GM21723 (cell line): Measurements from ENCODE around the gene PTPRE.

Source experiments
- ATAC-seq: cut with Tn5 transposase; IDR thresholded peaks from one replicate; pipeline ENCODE4 v1.9.1; 2021; ENCODE audit warnings: mild to moderate bottlenecking, moderate library complexity; ENCODE audit not compliant: unreplicated experiment

The PTPRE gene, protein sequence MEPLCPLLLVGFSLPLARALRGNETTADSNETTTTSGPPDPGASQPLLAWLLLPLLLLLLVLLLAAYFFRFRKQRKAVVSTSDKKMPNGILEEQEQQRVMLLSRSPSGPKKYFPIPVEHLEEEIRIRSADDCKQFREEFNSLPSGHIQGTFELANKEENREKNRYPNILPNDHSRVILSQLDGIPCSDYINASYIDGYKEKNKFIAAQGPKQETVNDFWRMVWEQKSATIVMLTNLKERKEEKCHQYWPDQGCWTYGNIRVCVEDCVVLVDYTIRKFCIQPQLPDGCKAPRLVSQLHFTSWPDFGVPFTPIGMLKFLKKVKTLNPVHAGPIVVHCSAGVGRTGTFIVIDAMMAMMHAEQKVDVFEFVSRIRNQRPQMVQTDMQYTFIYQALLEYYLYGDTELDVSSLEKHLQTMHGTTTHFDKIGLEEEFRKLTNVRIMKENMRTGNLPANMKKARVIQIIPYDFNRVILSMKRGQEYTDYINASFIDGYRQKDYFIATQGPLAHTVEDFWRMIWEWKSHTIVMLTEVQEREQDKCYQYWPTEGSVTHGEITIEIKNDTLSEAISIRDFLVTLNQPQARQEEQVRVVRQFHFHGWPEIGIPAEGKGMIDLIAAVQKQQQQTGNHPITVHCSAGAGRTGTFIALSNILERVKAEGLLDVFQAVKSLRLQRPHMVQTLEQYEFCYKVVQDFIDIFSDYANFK

GRCh38 chr10:127906548-127907377 lies at the start of gene PTPRE:
Gene PTPRE (plus strand): TSS chr10:127907103. CDS start chr10:128040882, 133,779 bp downstream.
- ATAC-seq, result peak; percentile 81

DNA sequence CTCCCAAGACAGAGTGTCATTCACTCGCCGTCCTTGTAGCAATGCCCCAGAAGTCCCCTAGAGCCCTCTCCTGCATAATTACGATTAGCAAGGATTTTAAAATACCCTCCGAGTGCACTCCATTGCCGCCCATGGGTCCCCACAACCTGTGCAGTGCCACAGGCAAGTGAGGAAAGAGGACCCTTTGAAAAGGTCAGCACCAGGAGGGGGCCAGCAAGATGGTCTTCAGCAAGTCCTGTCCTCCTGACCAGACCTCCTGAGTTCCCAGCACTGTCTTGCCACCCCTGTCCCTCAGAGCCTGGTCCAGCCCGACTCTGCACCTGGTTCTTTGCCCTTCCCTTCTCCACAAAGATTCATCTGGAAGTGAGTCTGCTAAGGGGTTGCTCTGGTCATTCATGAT lies 46.3 kb upstream of the PTPRE start:
- ATAC-seq, result no peak

- no peak for ATAC-seq
Measured at GRCh38 chr10:127863231-127863825, 43.6 kb upstream of the PTPRE start.

DNA sequence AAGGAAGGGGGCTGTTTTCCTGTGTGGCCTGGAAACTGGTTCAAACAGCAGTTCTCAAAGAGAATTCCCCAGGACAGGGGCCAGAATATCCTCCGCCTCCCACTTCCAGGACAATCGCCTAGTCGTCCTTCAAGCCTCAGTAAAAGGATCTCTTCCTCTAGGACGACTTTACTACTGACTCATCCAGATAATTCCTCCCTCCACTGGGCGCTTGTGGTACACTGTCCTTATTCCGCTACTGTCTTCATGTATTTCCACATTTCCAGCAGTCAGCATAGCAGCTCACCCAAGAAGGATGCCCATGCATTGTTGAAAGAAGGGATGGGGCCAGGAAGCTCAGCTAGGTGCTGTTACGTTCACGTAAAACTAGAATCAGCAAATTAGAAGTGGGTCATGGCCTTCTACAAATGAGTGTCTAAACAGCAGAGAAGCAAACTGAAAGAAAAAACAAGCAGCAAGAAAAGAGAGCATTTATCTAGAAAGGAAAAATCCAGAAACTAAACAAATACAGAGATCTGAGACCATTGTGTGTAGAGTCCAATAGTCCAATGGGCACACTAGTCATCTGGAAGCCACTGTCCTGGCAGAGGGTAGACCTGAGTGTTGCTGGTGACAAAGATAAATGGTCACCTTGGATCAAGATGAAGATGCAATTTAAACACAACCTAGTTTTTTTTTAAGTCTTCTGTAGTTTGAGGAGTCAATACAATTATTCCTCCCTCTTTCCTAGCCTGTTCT lies 40.5 kb upstream of the PTPRE start:
- no peak for ATAC-seq

DNA sequence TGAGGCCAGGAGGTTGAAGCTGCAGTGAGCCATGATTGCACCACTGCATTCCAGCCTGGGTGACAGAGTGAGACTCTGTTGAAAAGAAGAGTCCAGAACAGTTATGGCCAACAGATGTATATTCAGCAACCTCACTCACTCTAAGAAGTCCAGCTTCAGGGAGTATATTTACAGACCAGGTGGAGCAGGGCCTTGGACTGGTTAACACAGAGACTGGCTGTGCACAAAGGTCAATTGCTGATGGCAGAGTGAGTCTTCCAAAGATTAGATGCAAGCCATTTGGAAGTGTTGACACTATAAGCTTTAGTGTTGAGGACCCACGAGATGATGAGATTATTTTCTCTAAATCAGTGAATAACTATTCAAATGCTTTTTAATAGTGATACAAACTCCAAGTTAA lies 39.1 kb upstream of the PTPRE start:
- no peak for ATAC-seq

- ATAC-seq, result no peak
Measured at GRCh38 chr10:127869329-127869728, 37.6 kb upstream of the PTPRE start.

DNA sequence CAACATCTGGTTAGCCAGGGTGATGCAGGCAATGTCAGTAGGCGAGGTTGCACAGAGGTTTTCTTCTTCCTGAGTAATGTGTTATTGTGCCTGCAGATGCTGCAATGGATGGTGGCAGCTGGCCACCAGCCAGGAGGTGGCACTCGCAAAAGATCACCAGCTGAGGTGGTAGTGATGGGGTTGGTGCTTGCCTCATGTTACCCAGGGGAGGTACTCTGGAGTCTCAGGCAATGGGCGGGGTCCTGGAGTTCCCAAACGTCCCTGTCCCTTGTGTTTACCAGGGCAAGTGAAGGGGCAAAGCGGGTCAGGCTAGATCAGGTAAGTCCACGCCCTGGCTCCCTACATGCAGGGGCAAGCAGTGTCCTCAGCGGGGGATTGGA lies 35.3 kb upstream of the PTPRE start:
- no peak for ATAC-seq

GRCh38 chr10:127872011-127872761 lies 34.7 kb upstream of the PTPRE start:
- ATAC-seq, result no peak

- ATAC-seq, result no peak
Measured at GRCh38 chr10:127872871-127873600, 33.9 kb upstream of the PTPRE start.

DNA sequence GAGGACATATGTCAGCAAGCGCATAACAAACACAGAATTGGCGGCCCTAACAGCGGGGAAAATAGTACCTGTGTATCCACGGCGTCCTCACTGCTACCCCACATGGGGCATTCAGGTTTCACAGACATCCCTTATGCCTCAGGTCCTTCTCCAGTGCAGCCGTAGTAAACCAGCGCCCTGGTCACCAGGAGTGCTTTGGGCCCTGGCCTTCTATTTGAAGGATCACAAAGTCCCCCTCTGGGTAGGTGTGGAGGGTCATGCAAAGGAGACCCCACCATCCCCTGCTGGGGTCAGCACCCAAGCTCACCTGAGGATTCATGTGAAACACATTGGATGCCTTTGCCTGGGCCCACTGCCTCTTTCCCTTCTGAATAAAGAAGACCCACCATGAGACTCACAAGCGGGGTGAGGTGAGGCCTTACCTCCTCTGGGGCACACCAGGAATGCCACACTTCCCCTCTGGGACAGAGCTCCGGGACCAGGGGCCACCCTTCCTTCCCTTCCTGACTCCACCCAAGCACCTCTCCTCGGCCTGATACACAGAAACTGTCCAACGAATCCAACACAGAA lies 32.9 kb upstream of the PTPRE start:
- ATAC-seq, result no peak

DNA sequence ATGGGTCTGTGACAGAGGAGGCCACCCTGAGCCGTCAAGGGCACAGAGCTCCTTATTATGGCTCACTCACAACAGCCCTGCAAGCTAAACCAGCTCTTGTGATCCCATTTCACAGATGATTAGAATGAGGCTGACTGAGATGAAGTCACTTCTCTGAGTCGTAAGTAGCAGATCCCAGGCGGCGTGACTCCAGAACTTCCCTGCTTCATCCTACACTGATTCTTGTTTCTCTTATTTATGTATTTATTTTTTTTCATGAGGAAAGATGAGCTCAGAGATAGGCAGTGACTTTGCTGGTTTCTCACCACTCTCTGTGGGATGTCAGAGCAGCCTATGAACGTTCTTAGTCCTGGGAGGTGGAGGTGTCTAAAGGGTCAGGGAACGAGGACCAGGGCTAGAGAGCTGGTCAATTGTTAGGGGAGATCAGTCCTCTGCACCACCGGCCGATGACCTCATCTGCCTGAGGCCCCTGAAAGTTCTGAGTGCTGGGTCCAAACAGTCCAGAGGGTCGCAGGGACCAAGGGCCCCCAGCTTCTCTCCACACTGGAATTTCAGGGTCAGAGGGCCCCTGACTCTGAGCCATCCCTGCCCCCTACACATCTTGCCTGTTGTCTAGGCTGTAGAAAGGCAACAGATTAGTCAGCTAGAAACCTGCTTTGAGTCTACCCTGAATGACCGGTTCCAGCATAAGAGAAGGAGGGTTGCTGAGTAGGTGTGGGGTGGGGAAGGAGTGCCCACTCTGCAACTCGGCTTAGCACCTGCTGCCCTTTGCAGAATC lies 32.0 kb upstream of the PTPRE start:
- ATAC-seq, result no peak

DNA sequence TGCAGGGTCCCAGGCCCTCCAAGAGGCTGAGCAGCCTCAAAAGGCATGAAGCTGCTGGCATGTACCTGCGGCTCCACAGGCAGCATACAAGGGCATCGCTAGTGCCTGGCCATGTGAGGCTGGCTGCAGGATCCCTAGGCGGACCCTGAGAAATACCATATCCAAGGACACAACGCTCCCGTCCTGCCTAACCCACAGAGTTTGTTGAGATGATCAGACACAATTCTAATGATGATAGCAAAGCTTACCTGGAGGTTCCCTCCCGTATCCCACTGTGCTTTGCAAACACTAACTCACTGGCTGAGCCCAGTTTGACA lies 31.5 kb upstream of the PTPRE start:
- no peak for ATAC-seq

- ATAC-seq, result no peak
Measured at GRCh38 chr10:127875916-127876315, 31.0 kb upstream of the PTPRE start.

- no peak for ATAC-seq
Measured at GRCh38 chr10:127877116-127877515, 29.8 kb upstream of the PTPRE start.

DNA sequence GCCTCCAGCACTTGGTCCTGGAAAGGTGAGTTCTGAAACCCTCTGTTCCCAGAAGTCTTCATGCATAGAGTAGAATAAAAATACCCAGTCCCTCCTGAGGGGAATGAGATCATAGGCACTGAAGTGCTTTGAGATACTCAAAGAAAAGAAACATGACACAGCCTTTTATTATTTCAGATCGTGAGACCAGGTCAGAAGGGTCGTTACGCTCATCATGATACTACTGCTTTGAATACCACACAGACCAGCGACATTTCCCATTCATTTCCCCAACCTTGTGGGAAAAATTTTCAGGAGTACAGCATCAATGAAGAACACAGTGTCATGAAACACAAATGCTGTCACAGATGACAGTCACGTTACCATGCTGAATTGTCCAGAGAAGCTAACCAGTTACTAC lies 29.2 kb upstream of the PTPRE start:
- ATAC-seq, result no peak

GRCh38 chr10:127878475-127879055 lies 28.3 kb upstream of the PTPRE start:
- no peak for ATAC-seq

DNA sequence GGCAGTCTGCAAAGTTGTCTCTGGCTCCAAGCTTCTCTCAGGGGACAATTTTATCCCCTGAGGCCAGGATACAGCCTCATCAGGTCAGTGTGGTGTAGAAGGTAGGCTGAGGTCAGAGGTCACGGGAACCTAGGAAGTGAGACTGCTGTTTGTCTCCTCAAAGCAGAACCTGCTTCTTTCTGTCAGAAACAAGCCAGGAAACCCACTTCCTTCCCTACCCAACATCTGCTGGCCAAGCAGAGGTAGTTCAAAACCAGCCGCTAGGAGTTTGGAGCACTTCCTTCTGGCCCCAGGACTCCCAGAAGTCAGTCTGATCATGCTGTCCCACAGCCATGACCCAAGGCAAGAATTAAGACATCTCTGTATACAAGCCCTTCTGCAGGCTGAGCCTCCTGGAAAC lies 26.3 kb upstream of the PTPRE start:
- no peak for ATAC-seq

DNA sequence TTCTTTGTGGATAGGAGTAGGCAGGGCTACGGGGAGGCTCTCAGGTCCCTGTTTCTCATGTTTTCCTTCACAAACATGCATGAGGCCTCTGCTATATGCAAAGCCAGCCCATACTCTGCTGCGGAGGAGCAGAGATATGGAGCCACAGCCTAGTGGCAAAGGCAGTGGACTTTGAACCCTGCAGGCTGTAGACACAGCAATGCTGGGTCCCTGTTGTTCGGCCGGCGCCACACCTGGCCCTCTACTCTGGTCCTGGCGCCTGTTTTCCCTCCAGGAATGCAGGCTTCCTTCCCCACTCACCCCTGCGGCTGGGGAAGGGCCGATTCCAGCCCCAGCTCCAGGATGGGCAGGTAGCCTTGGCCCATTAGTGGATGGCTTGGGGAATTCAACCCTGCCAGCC lies 25.6 kb upstream of the PTPRE start:
- no peak for ATAC-seq
